Glutamatergic neuron (in vitro differentiated cells): ENCODE measurements around the gene TUBB2B. TPM values are rescaled to one million over a fixed set of nuclear protein-coding genes. Genes with fewer than 3 reads are reported as not detected.
A peak's percentile ranks its signal among the peaks of the same experiment; 100 is the strongest.
"Not testable (repeated sequence)": the region's sequence is repeated elsewhere in the genome, so short reads cannot be mapped to it uniquely, and the experiment has no call there.

Experiments used
- DNase-seq: peaks from one replicate; pipeline ENCODE4 v3.0.0; 2022
- H3K27ac Mint-ChIP-seq: one replicate; pipeline ENCODE4 v1.8.0; 2020; ENCODE audit warnings: mild to moderate bottlenecking, mixed read lengths, inconsistent platforms; ENCODE audit not compliant: unreplicated experiment
- H3K27me3 Mint-ChIP-seq: one replicate; pipeline ENCODE4 v1.8.0; 2020; ENCODE audit warnings: mild to moderate bottlenecking, moderate library complexity, mixed read lengths, inconsistent platforms; ENCODE audit not compliant: unreplicated experiment
- H3K36me3 Mint-ChIP-seq: one replicate; pipeline ENCODE4 v1.8.0; 2020; ENCODE audit warnings: mild to moderate bottlenecking, mixed read lengths, inconsistent platforms; ENCODE audit not compliant: unreplicated experiment
- H3K4me1 Mint-ChIP-seq: one replicate; pipeline ENCODE4 v1.8.0; 2020; ENCODE audit warnings: mild to moderate bottlenecking, low read depth, mixed read lengths, inconsistent platforms; ENCODE audit not compliant: unreplicated experiment
- H3K4me3 Mint-ChIP-seq: one replicate; pipeline ENCODE4 v1.8.0; 2020; ENCODE audit warnings: mild to moderate bottlenecking, mixed read lengths, inconsistent platforms; ENCODE audit not compliant: unreplicated experiment
- H3K9me3 Mint-ChIP-seq: one replicate; pipeline ENCODE4 v1.8.0; 2020; ENCODE audit warnings: mild to moderate bottlenecking, moderate library complexity, mixed read lengths, inconsistent platforms; ENCODE audit not compliant: unreplicated experiment
- total RNA-seq: library from RNA; stranded (reverse); fragmentation: NEBNext Ultra II Directional; extraction: Animal tissue kit (Norgen Biotek cat#: 25700); gene quantifications from one replicate; pipeline ENCODE4 v1.2.1, GENCODE V29; 2021; ENCODE audit not compliant: unreplicated experiment
- TF ChIP-seq, protein P1 (sequence below): fragments of 200-600 bp; sonication (generic); IDR thresholded peaks from one replicate; pipeline ENCODE4 v1.5.0; 2021; ENCODE audit not compliant: partially characterized antibody, unreplicated experiment

TUBB2B gene
- total RNA-seq, 1 donor from 2014 or later: 1,777 TPM

DNA sequence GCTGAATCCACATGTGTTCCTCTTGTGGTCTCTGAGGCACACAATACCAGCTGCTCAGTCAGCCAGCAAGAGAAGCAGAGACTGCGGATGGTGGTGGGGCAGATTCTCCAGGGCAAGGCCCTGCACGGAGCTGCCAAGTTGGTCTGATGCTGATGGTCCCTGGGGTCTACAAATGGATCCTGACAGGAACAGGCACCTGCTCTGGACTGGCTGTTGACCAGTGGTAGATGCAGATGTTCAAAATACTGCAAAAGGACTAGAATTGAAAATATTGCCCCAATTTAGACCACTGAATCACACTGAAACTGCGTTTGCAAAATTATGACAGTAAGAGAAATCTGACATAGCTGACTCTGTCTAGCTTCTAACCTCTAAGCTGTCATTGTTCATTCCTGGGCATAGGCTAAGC, 40.5 kb downstream of the TUBB2B start:
- no peaks in the 10 kb centered on the region for H3K4me1 Mint-ChIP-seq
- no peak overlapping the region for H3K27ac Mint-ChIP-seq
- H3K36me3 Mint-ChIP-seq: peaks cover 4% of the 10 kb centered on the region
- H3K27me3 Mint-ChIP-seq: no peaks in the 10 kb centered on the region
- peaks cover 6% of the 10 kb centered on the region for H3K9me3 Mint-ChIP-seq
- DNase-seq: no peak
- H3K4me3 Mint-ChIP-seq: no peak overlapping the region
- TF ChIP-seq, protein P1, sequence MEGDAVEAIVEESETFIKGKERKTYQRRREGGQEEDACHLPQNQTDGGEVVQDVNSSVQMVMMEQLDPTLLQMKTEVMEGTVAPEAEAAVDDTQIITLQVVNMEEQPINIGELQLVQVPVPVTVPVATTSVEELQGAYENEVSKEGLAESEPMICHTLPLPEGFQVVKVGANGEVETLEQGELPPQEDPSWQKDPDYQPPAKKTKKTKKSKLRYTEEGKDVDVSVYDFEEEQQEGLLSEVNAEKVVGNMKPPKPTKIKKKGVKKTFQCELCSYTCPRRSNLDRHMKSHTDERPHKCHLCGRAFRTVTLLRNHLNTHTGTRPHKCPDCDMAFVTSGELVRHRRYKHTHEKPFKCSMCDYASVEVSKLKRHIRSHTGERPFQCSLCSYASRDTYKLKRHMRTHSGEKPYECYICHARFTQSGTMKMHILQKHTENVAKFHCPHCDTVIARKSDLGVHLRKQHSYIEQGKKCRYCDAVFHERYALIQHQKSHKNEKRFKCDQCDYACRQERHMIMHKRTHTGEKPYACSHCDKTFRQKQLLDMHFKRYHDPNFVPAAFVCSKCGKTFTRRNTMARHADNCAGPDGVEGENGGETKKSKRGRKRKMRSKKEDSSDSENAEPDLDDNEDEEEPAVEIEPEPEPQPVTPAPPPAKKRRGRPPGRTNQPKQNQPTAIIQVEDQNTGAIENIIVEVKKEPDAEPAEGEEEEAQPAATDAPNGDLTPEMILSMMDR: no peak

DNA sequence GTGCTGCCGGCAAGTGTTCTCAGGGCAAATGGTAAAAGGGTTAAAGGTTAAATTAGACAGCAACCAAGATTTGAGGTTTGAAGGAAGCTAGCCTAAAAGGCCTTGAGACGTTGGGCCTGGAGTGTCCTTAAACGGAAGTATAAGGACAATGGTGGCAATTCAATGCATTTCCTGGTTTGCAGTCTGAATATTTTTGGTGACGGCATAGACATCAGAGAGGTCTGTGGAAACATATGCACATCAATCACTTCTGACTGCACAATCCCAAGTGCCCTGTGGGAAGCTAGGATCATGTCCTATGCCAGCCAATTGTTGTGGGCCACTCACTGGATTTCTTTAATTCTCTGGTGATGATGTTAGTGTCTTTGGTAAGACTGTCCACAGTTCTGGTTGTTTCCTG, 44.4 kb downstream of the TUBB2B start:
- H3K27ac Mint-ChIP-seq: no peak overlapping the region
- peaks cover 3% of the 10 kb centered on the region for H3K27me3 Mint-ChIP-seq
- no peak for DNase-seq
- TF ChIP-seq, protein P1: no peak
- H3K36me3 Mint-ChIP-seq: no peaks in the 10 kb centered on the region
- peaks cover 8% of the 10 kb centered on the region for H3K9me3 Mint-ChIP-seq
- no peaks in the 10 kb centered on the region for H3K4me1 Mint-ChIP-seq
- H3K4me3 Mint-ChIP-seq: no peak overlapping the region

DNA sequence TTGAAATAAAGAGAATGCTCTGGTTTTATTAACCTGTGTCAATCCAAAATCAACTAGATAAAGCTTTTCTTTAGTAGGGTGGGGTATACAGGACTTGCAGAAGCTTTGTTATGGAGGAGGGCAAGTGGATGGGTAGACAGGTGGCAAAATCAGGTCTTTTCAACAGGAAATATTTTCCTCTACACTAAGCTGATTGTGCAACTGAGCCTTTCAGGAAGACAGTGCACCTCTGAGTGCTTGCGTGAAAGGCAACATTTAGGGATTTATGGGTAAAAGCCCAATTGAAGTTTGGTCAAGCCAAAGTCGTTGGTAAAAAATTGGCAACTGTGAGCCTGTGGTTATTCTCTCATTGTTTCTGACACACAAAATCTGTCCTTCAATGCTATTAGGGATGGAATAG, 46.3 kb downstream of the TUBB2B start:
- H3K27me3 Mint-ChIP-seq: peaks cover 5% of the 10 kb centered on the region
- no peak for DNase-seq
- TF ChIP-seq, protein P1: no peak
- H3K9me3 Mint-ChIP-seq: peaks cover 8% of the 10 kb centered on the region
- no peak overlapping the region for H3K4me3 Mint-ChIP-seq
- peaks cover under 1% of the 10 kb centered on the region for H3K4me1 Mint-ChIP-seq
- no peak overlapping the region for H3K27ac Mint-ChIP-seq
- H3K36me3 Mint-ChIP-seq: no peaks in the 10 kb centered on the region

DNA sequence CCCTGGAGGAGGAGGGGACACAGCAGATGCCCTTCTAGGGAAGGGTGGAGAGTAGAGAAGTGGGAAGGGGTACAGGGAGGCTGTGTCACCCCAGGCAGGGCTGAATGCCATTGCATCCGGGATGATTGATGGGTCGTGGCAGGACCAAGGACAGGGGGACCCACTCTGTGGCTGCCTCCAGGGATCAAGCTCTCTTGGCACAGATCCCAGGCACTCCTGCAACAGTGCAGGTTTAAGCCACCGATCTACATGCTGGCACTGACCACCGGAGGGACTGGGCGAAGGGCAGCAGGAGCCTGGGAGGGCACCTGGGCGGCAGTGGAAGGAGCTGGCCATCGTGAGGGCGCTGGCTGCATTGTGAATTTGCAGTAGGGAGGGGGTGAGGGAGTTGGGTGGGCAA, 47.5 kb downstream of the TUBB2B start:
- not testable (repeated sequence) for H3K36me3 Mint-ChIP-seq, H3K4me1 Mint-ChIP-seq, H3K27ac Mint-ChIP-seq, H3K9me3 Mint-ChIP-seq, H3K27me3 Mint-ChIP-seq, DNase-seq
- H3K4me3 Mint-ChIP-seq: peak overlapping the region; percentile 78

DNA sequence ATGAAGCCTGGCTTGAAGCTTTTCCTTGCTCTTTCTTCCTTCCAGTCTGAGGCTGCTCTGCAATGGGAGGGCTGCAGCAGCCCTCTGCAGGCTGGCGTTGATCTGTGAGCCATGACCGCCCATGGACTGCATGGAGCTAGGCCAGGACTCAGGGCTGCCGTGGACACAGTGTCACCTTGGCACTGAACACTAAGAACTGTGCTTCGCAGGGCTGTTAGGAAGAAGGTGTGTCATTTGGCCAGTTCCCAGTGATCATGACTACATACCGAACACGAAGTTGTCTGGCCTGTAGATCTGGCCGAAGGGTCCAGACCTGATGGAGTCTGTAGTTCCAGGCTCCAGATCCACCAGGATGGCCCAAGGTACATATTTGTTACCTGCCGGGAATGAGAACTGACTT, 48.8 kb downstream of the TUBB2B start:
- H3K27me3 Mint-ChIP-seq, DNase-seq, H3K9me3 Mint-ChIP-seq, H3K27ac Mint-ChIP-seq, H3K4me1 Mint-ChIP-seq, H3K36me3 Mint-ChIP-seq, H3K4me3 Mint-ChIP-seq: not testable (repeated sequence)

DNA sequence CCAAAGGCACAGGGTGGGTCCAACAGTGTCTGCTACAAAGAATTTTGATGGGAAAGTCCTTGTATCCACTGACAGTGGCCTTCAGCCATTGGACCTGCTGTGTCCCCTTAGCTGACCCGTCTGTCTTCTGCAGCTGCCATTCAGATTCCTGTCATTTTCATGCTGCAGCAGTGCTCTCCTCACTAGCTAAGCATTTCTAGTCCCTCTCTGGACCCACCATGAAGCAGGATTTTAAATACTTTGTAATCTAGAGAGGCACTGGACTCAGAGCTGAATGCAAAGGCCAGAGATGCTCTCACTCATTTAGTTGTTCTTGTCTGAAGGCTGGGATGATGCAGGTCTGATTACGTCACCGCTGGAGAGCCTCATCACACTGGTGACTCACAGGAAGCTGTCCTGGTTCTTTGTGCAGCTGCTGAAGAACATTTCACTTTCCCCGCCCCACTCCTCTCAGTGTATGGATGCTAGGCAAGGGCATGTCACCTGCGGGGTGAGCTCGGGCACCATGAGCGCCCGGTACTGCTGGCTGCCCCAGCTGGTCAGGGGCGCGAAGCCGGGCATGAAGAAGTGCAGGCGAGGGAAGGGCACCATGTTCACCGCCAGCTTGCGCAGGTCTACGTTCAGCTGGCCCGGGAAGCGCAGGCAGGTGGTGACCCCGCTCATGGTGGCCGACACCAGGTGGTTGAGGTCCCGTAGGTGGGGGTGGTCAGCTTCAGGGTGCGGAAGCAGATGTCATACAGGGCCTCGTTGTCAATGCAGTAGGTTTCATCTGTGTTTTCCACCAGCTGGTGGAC, 50.7 kb downstream of the TUBB2B start:
- peaks cover 8% of the 10 kb centered on the region for H3K4me1 Mint-ChIP-seq
- H3K9me3 Mint-ChIP-seq: peaks cover 4% of the 10 kb centered on the region
- H3K36me3 Mint-ChIP-seq: peaks cover 10% of the 10 kb centered on the region
- H3K4me3 Mint-ChIP-seq: no peak overlapping the region
- TF ChIP-seq, protein P1: no peak
- DNase-seq: no peak
- peaks cover 6% of the 10 kb centered on the region for H3K27me3 Mint-ChIP-seq
- no peak overlapping the region for H3K27ac Mint-ChIP-seq
